ENCODE measurements around the gene CES3.

DNA sequence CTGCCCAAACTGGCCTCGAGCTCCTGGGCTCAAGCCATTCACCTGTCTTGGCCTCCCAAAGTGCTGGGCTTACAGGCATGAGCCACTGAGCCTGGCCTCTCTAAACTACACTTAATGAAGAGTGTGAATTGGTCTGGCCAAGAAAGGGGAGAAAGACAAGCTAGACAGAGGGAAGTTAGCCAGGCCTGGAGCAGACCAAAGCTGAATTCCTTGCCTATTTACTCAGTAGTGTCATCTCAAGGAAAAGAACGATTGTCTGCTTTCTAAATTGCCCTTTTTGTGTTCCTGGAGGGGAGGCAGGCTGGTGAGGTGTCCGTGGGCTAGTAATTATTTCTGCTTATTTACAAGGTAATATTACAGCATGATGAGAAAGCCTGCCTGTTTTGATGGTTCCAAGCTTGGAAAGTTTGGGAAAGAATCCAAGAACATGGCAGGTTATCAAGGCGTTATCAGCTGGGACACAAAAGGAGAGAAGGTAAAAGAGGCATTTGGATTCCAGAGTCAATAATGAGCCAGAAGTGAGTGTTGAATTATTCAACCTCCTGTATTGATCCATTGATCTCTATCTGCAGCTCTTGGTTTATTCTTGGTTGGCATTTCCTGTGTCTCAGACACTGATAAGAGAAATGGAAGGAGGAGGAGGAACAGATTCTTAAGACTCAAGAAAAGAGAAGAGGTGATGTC, 61.6 kb downstream of the CES3 start:
- no peak for TF ChIP-seq YY1 (IDR thresholded peaks at IDR 0.05; ENCODE audit: insufficient read depth, insufficient read length)
- TF ChIP-seq SUZ12 (IDR thresholded peaks at IDR 0.05; ENCODE audit: extremely low read depth, insufficient read depth, insufficient read length): no peak
